Occipital lobe (tissue), 2 donors: Measurements from ENCODE around the gene SLCO6A1. TPM values are rescaled to one million over a fixed set of nuclear protein-coding genes. Genes with fewer than 3 reads are reported as not detected.

ENCODE experiments used
- DNase-seq: peaks from one replicate; lab custom pipeline; 2025; lab: John Stamatoyannopoulos, UW
- total RNA-seq: library from RNA; depleted of rRNA; stranded (reverse); fragments of >200 nt; gene quantifications from one replicate; pipeline ENCODE4 v1.2.3, GENCODE V29; 2014

SLCO6A1 gene
- total RNA-seq, 1 donor from 2014 or later = 0.94 TPM

DNA sequence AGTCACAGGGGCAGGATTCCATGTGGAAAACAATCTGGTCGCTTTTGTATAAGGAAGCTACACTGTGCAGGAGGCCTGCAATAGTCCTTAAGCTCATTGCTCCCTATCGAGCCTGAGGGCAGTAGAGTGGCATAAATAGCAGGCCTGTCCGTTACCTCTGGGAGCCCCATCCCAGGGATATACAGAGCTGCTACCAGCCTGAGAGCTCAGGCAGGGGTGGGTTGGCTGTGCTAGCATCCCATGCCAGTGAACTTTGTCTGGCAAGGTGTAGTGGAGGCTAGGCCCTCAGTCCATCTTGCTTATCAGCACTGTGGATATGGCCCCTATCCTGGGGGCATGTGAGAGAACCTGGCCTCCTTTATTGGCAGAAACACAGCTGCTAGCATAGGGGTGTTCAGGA, 47.7 kb downstream of the SLCO6A1 start:
- no peak for DNase-seq

DNA sequence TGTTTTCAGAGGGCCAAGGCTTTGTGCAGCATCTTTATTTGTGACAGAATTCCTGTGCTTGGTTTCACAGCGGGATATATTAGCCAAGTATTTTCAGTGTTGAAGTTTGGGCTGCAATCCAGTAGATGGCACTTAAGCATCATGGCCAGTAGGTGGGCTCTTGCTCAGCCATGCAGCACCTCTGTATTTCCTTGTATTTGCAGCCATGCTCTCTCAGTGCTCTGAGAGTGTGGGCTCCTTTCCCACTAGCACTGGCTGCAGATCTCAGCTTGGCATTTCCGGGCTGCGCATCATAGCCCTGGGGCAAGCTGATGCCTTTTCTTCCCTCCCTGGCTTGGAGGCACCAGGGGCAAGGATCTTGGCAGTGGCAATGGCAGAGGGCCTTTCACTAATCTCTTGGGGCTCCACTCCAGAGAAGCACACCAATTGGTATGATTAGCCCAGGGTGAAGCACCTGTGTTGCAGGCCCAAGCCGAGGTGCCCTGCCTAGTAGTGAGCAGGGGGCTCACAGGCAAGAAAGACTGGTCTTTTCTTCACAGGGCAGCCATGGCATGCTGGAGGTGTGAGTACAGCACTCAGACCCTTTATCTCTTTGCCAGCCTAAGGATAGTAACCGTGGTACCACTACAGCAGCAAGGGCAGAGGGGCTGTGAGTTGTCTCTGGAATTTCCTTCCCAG, 48.3 kb downstream of the SLCO6A1 start:
- DNase-seq = no peak

DNA sequence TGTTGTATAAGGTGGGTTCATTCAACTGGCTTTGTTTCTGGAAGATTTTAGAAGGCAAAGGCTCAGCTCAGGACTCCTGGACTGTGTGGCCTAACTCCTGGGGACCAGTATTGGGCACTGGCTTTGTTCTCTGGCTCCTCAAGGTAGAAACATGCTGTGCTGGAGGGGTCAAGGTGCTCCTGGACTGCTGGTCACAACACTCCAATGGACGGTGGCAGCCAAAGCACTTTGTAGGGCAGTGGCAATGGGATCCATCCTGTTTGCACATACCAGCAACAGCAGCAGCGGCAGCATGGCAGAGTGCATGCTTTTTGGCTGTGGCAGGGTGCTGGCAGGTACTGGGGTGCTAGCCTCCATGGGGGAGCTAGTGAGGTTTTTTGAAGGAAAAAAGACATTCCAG, 65.3 kb downstream of the SLCO6A1 start:
- no peak for DNase-seq

- DNase-seq = no peak
Measured at GRCh38 chr5:102421647-102422046, 77.2 kb downstream of the SLCO6A1 start.

DNA sequence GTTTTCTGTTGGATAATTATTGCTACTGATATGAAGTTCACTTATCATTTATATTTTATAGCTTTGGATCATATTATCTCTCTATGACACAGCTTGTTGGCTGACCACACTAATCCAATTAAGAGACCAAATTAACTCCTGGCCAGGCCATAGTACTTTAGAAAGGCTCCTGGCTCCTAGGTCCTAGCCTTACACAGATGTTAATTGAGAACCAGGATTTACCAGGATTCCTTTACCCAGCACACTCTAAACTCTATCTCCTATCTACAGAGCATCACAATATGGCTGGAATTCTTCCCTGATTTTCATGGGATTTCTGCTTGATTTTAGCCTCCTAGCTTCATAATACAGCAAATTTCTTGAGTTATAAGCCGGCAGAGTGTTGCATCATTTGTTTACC, 80.3 kb downstream of the SLCO6A1 start:
- DNase-seq = no peak

DNA sequence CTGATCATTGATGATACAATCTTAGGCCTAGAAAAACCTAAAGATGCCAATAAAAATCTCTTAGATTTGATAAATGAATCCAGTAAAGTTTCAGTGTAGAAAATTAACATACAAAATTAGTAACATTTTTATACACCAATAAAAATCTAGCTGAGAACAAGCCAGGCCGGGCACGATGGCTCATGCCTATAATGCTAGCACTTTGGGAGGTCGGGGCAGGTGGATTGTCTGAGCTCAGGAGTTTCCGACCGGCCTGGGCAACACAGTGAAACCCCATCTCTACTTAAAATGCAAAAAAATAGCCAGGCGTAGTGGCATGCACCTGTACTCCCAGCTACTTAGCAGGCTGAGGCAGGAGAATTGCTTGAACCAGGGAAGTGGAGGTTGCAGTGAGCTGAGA, 84.4 kb downstream of the SLCO6A1 start:
- no peak for DNase-seq

GRCh38 chr5:102388235-102388634, 110.6 kb downstream of the SLCO6A1 start:
- DNase-seq = no peak

DNA sequence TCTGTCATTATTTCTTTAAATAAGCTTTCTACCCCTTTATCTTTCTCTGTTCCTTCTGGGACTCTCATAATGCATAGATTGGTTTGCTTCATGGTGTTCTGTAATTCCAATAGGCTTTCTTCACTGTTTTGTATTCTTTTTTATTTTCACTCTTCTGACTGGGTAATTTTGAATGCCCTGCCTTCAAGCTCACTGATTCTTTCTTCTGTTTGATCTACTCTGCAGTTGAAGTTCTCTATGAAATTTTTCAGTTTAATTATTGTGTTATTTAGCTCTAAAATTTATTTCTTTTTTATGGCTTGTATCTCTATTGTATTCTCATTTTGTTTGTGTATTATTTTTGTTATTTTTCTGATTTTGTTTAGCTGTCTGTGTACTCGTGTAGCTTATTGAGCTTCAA, 113.4 kb downstream of the SLCO6A1 start:
- DNase-seq = no peak

DNA sequence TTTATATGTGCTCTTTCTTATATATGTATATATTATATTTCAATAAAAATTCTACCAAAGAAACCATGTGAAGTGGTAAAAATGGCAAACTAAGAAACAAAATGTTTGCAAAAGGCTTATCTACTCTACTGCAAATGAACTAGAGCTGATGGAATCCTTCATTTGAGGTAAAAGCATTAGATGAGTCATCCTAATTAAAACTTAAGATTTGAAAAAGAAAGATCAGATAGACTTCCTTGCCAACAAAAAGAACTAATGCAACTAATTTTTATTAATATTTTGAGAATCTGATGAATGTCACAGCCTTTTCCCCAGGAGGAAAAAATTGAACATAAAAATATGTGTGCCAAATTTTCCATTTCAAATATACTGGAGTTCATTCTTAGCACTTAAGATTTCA, 118.6 kb downstream of the SLCO6A1 start:
- no peak for DNase-seq

DNA sequence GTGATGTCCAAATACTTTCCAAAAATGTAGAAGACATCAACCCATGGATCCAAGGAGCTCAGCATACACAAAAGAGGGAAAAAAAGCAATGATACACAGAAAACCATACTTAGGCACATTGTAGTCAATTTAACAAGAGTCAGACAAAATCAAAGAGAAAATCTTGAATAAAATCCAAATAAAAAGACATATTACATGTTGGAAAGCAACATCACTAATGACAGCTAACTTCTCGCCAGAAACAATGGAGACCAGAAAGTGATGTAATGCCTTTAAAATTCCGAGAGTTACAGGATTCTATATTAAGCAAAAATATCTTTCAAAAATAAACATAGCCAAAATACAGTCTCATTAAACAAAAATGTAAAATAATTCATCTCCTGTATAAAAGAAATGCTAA, 122.9 kb downstream of the SLCO6A1 start:
- no peak for DNase-seq

DNA sequence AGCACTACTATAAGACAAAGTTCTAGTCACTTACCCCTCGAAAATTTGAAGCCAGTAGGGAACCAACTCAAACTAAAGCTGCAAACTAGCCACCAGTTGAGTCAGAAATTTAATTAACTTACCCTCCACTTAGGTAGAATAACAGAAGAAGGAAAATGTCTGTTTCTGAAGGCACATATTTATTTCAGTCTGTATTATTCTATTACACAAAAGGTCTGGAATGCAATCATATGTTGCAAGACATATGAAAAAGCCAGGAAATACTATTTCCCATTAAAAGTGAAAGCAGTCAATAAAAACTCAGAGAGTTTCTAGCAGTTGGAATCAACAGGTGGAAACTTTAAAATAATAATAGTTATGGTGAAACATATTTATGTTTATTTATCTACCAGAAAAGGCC, 123.5 kb downstream of the SLCO6A1 start:
- no peak for DNase-seq

DNA sequence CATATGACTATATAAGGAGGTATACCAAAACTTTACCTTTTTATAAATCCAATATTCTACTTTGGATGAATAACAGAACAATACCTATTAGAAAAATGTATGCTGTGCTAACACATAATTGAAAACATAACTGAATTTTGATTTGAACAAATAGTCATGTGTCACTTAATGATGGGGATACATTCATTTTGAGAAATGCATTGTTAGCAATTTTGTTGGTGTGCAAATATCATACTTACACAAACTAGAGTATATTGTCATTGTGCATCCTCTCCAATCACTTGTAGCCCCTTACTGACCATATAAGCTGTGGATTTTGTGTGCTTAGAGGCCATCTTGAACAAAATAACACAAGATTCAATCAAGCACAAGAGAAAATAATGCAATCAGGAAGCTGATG, 130.4 kb downstream of the SLCO6A1 start:
- no peak for DNase-seq

DNA sequence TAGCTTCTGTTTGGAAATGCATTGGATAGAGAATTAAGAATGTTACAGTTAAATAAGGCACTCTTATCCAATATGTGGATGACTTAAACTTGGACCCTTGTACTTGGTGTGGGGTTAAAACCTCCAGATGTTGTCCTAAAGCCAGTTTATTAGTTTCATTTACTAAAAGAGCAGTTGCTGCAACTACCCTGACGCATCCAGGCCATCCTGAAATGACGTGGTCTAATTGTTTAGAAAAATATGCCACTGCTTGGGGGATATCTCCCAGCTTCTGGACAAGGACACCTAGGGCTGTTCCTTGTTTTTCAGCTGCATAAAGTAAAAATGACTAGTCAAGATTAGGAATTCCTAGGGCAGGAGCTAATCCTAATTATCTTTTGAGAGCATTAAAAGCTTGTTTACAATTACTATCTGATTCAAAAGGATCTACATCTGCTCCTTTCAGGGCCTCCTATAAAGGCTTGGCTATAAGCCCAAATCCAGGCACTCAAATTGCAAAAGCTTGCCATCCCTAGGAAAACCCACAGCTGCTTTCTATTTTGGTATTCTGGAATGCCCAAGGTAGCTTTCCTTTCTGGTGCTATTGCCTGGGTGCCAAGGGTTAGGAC, 157.0 kb downstream of the SLCO6A1 start:
- no peak for DNase-seq

DNA sequence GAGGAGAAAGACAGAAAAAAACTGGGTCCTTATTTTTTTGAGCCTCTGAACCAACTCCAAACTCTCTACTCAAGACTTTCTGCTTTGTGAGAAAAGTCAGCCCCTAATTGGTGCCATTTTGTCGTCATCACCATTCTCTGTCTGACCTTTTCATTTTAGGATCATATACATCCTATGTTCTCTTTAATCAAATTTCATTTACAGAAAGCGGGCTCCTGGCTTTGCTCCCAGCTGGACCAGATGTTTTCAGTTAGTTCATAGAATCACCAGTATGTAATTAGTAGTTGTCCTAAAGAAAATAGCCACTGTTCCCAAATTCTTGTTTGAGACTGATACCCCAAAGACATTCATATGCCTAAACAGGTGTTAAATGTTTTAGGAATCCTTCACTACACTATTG, 174.1 kb downstream of the SLCO6A1 start:
- no peak for DNase-seq

Other genes starting within 250 kb of the SLCO6A1 start
- 0.47 TPM for gene SLCO4C1, start 202.7 kb downstream of the SLCO6A1 start, total RNA-seq